HCT116 (cell line): ENCODE results near the gene MID1. TPM values are rescaled to one million over a fixed set of nuclear protein-coding genes. Genes with fewer than 3 reads are reported as not detected.

Experiments
- ATAC-seq: fragments of 200-7000 bp; cut with Tn5 transposase; 2 replicates; pipeline ENCODE4 v1.9.1; 2020; ENCODE audit warnings: mild to moderate bottlenecking, moderate library complexity
- BruUV-seq: library from RNA; stranded (reverse); fragments of 400-500 nt; replicated peaks from 2 replicates; lab custom pipeline; 2021; lab: Mats Ljungman, UMichigan
- CTCF ChIA-PET: fragments of 300-600 bp; sonication (Branson Sonifier 250); formaldehyde crosslinking; loops from one replicate; lab custom pipeline; 2021; ENCODE audit warnings: antibody characterized with exemption; lab: Charles Lee
- POLR2A ChIA-PET: fragments of 300-600, 350-600 bp; sonication (Branson Sonifier 250); formaldehyde crosslinking; loops from one replicate; lab custom pipeline; 2021; ENCODE audit warnings: antibody characterized with exemption; lab: Charles Lee
- RAD21 ChIA-PET, 2 experiments: fragments of 300-600 bp; sonication (Branson Sonifier 250); formaldehyde crosslinking; loops; one replicate each; lab custom pipeline; 2023; ENCODE audit warnings: low total read pairs in 2 of 2; ENCODE audit not compliant: uncharacterized antibody in 2 of 2, unreplicated experiment in 2 of 2, low non-redundant PET in 1 of 2; lab: Charles Lee
- DNase-seq: peaks from one replicate; pipeline ENCODE4 v3.0.0-alpha.2; 2010; ENCODE audit warnings: low read depth, low spot score
- H2AFZ ChIP-seq: fragments of 200-600 bp; shearing (Covaris generic), sonication (generic); 2 replicates; pipeline ENCODE4 v1.6.1; 2017; ENCODE audit warnings: low read depth, mixed run types, mixed read lengths, antibody characterized with exemption, low read length; ENCODE audit not compliant: poor library complexity, severe bottlenecking
- H3K27ac ChIP-seq: 2 replicates; pipeline ENCODE4 v1.5.1; 2012; ENCODE audit warnings: low read depth, low read length
- H3K27me3 ChIP-seq: fragments of 200-600 bp; sonication (generic); 2 replicates; pipeline ENCODE4 v1.6.1; 2016; ENCODE audit warnings: mixed run types, low read length, mixed read lengths; ENCODE audit not compliant: insufficient read depth
- H3K36me3 ChIP-seq, 2 experiments: fragments of 200-500 bp in 1 of 2; fragments of 200-600 bp in 1 of 2; sonication (Bioruptor generic) in 1 of 2; sonication (generic) in 1 of 2; 2 replicates each; pipeline versions ENCODE4 v1.5.1 to v1.6.1; 2014 to 2016; ENCODE audit warnings: low read length in 2 of 2, inconsistent platforms in 1 of 2, mixed read lengths in 1 of 2, mixed run types in 1 of 2; ENCODE audit not compliant: insufficient read depth in 2 of 2, control insufficient read depth in 1 of 2
- H3K4me1 ChIP-seq, 2 experiments: fragments of 200-600 bp in 1 of 2; sonication (generic) in 1 of 2; 2 replicates each; pipeline versions ENCODE4 v1.5.1 to v1.6.1; 2012 to 2017; ENCODE audit warnings: low read length in 2 of 2, inconsistent platforms in 1 of 2, mild to moderate bottlenecking in 1 of 2, mixed read lengths in 1 of 2, mixed run types in 1 of 2, moderate library complexity in 1 of 2; ENCODE audit not compliant: insufficient read depth in 2 of 2, control insufficient read depth in 1 of 2
- H3K4me2 ChIP-seq: fragments of 200-600 bp; sonication (generic); 2 replicates; pipeline ENCODE4 v1.6.1; 2017; ENCODE audit warnings: mixed run types, low read length, mixed read lengths
- H3K4me3 ChIP-seq, 2 experiments: fragments of 200-600 bp in 1 of 2; sonication (generic) in 1 of 2; replicated peaks in 1 of 2; 2 replicates each; pipeline ENCODE4 v1.5.1; 2011 to 2016; ENCODE audit warnings: low read length in 2 of 2, control low read depth in 1 of 2, low read depth in 1 of 2, mild to moderate bottlenecking in 1 of 2, mixed read lengths in 1 of 2, mixed run types in 1 of 2
- H3K79me2 ChIP-seq: fragments of 200-600 bp; sonication (generic); 2 replicates; pipeline ENCODE4 v1.6.1; 2017; ENCODE audit warnings: mild to moderate bottlenecking, mixed run types, low read length, moderate library complexity, mixed read lengths; ENCODE audit not compliant: insufficient read depth
- H3K9ac ChIP-seq: fragments of 200-600 bp; sonication (generic); 2 replicates; pipeline ENCODE4 v1.6.1; 2016; ENCODE audit warnings: low read length, mixed read lengths
- H3K9me2 ChIP-seq: fragments of 200-600 bp; sonication (generic), shearing (Covaris generic); 2 replicates; pipeline ENCODE4 v1.6.1; 2017; ENCODE audit warnings: mixed run types, mild to moderate bottlenecking, moderate library complexity; ENCODE audit not compliant: insufficient read depth
- H3K9me3 ChIP-seq, 2 experiments: fragments of 200-500 bp in 1 of 2; fragments of 200-600 bp in 1 of 2; sonication (Bioruptor generic) in 1 of 2; sonication (generic) in 1 of 2; 2 replicates each; pipeline ENCODE4 v1.6.1; 2014 to 2017; ENCODE audit warnings: low read length in 2 of 2, mixed read lengths in 2 of 2, inconsistent platforms in 1 of 2, low read depth in 1 of 2, mild to moderate bottlenecking in 1 of 2, mixed run types in 1 of 2, moderate library complexity in 1 of 2; ENCODE audit not compliant: control insufficient read depth in 1 of 2, insufficient read depth in 1 of 2
- H4K20me1 ChIP-seq: fragments of 200-600 bp; sonication (generic), shearing (Covaris generic); 2 replicates; pipeline ENCODE4 v1.6.1; 2017; ENCODE audit warnings: mixed run types, mild to moderate bottlenecking, moderate library complexity; ENCODE audit not compliant: insufficient read depth
- ATF3 ChIP-seq: IDR thresholded peaks from 2 replicates; pipeline ENCODE4 v1.6.1; 2012
- CBX3 ChIP-seq: IDR thresholded peaks from 2 replicates; pipeline ENCODE4 v1.6.1; 2012; ENCODE audit warnings: low read depth
- CEBPB ChIP-seq: IDR thresholded peaks from 2 replicates; pipeline ENCODE4 v1.6.1; 2012; ENCODE audit warnings: low read depth
- CTCF ChIP-seq, 3 experiments: fragments of 200-600 bp in 1 of 3; sonication (generic) in 1 of 3; IDR thresholded peaks in 2 of 3; conservative IDR thresholded peaks in 1 of 3; 2 replicates each; pipeline ENCODE4 v1.5.1; 2012 to 2017; ENCODE audit warnings: low read depth in 2 of 3, low read length in 2 of 3, antibody characterized with exemption in 1 of 3, borderline replicate concordance in 1 of 3, control low read depth in 1 of 3, mild to moderate bottlenecking in 1 of 3, mixed read lengths in 1 of 3, mixed run types in 1 of 3, moderate library complexity in 1 of 3; ENCODE audit not compliant: insufficient read depth in 1 of 3
- EGR1 ChIP-seq: IDR thresholded peaks from 2 replicates; pipeline ENCODE4 v1.6.1; 2012; ENCODE audit warnings: low read depth
- ELF1 ChIP-seq: IDR thresholded peaks from 2 replicates; pipeline ENCODE4 v1.6.1; 2012; ENCODE audit warnings: low read depth, borderline replicate concordance
- JUND ChIP-seq: IDR thresholded peaks from 2 replicates; pipeline ENCODE4 v1.6.1; 2012
- MAX ChIP-seq: IDR thresholded peaks from 2 replicates; pipeline ENCODE4 v1.6.1; 2012
- POLR2A ChIP-seq: IDR thresholded peaks from 2 replicates; pipeline ENCODE4 v1.7.0; 2011; ENCODE audit warnings: borderline replicate concordance; ENCODE audit not compliant: insufficient read depth, insufficient read length; ENCODE audit errors: extremely low read depth
- RAD21 ChIP-seq: IDR thresholded peaks from 2 replicates; pipeline ENCODE4 v1.6.1; 2012; ENCODE audit warnings: low read depth, mild to moderate bottlenecking
- REST ChIP-seq: IDR thresholded peaks from 2 replicates; pipeline ENCODE4 v1.6.1; 2012; ENCODE audit warnings: low read depth
- SIN3A ChIP-seq: IDR thresholded peaks from 2 replicates; pipeline ENCODE4 v1.6.1; 2012; ENCODE audit warnings: low read depth
- SP1 ChIP-seq: IDR thresholded peaks from 2 replicates; pipeline ENCODE4 v1.6.1; 2012; ENCODE audit warnings: low read depth
- SRF ChIP-seq: IDR thresholded peaks from 2 replicates; pipeline ENCODE4 v1.6.1; 2012; ENCODE audit warnings: low read depth
- TCF7L2 ChIP-seq: IDR thresholded peaks from 2 replicates; pipeline ENCODE4 v1.7.0; 2011; ENCODE audit warnings: borderline replicate concordance, inconsistent platforms; ENCODE audit not compliant: insufficient read depth, insufficient read length; ENCODE audit errors: extremely low read depth
- YY1 ChIP-seq: IDR thresholded peaks from 2 replicates; pipeline ENCODE4 v1.6.1; 2011; ENCODE audit warnings: low read length, low read depth, moderate library complexity, mild to moderate bottlenecking; ENCODE audit not compliant: insufficient replicate concordance; ENCODE audit errors: extremely low read depth
- ZBTB33 ChIP-seq: IDR thresholded peaks from 2 replicates; pipeline ENCODE4 v1.6.1; 2011; ENCODE audit warnings: mild to moderate bottlenecking, low read length, moderate library complexity; ENCODE audit not compliant: insufficient replicate concordance; ENCODE audit errors: extremely low read depth
- ZFX ChIP-seq: fragments of 450-650 bp; IDR thresholded peaks from 2 replicates; pipeline ENCODE4 v1.6.1; 2017
- ZNF274 ChIP-seq: fragments of 200-500 bp; sonication (Bioruptor generic); IDR thresholded peaks from 2 replicates; pipeline ENCODE4 v1.6.1; 2014; ENCODE audit warnings: mild to moderate bottlenecking, low read depth, low read length, inconsistent platforms
- intact Hi-C: fragments of 100-400 bp; cut with micrococcal nuclease; formaldehyde crosslinking; loops from 2 replicates; pipeline ENCODE4 v1.10.0; 2022
- total RNA-seq: library from RNA; stranded (reverse); gene quantifications from one replicate; pipeline ENCODE4 v1.2.1, GENCODE V29; 2021; ENCODE audit not compliant: unreplicated experiment

The MID1 gene
- total RNA-seq, 1 experiment from 2014 or later = 48.8 TPM

GRCh38 chrX:10578527-10578926 lies 41.9 kb downstream of the MID1 start:
- intact Hi-C loops = loop anchor here (5.0 kb wide), 1 partner anchor 54 kb away; no protein-coding TSS in a partner anchor
- Histone ChIP-seq H3K27ac (peak overlapping the region; percentile 85), H4K20me1 (no peaks in the 10 kb centered on the region), H3K4me1 (peaks cover 55 to 80% of the 10 kb centered on the region in 2 experiments), H2AFZ (no peak overlapping the region), H3K79me2 (peaks cover 91% of the 10 kb centered on the region), H3K4me2 (peak overlapping the region; percentile 80), H3K9me3 (no peaks in the 10 kb centered on the region), H3K36me3 (no peaks in the 10 kb centered on the region), H3K9me2 (no peaks in the 10 kb centered on the region), H3K4me3 (peak overlapping the region in 1 of 2 experiments; percentile 46; a peak in 1 of 4 replicates), H3K27me3 (no peaks in the 10 kb centered on the region), H3K9ac (peak overlapping the region; percentile 66)
- ATAC-seq (no peak), DNase-seq (no peak)
- RAD21 ChIA-PET = no interaction called here
- CTCF ChIA-PET = no interaction called here
- POLR2A ChIA-PET = no interaction called here
- no peak for TF ChIP-seq SP1
- no peak for TF ChIP-seq CBX3
- TF ChIP-seq POLR2A = no peak
- TF ChIP-seq RAD21 = no peak
- TF ChIP-seq ZNF274 = no peak
- no peak for TF ChIP-seq SRF
- TF ChIP-seq YY1 = no peak
- TF ChIP-seq ZFX = no peak
- TF ChIP-seq CEBPB = no peak
- TF ChIP-seq TCF7L2 = no peak
- no peak for TF ChIP-seq CTCF (IDR thresholded peaks at IDR 0.05 in 2 of 3, conservative IDR thresholded peaks at IDR 0.05 in 1 of 3; ENCODE audit: borderline replicate concordance in 1 of 3, insufficient read depth in 1 of 3, low read depth in 2 of 3, low read length in 2 of 3)
- no peak for TF ChIP-seq JUND
- no peak for TF ChIP-seq SIN3A
- no peak for TF ChIP-seq ELF1
- no peak for TF ChIP-seq EGR1
- no peak for TF ChIP-seq ZBTB33
- no peak for TF ChIP-seq REST
- TF ChIP-seq MAX = no peak
- TF ChIP-seq ATF3 = no peak
- no TSS peak for BruUV-seq
